ENCODE results near the gene GSTT2B. TPM values are rescaled to one million over a fixed set of nuclear protein-coding genes. Genes with fewer than 3 reads are reported as not detected.
"Not testable (repeated sequence)": the region's sequence is repeated elsewhere in the genome, so short reads cannot be mapped to it uniquely, and the experiment has no call there.

GSTT2B gene
- polyA plus RNA-seq, 3 donors: 0.25 to 0.72 TPM; not detected in 1

DNA sequence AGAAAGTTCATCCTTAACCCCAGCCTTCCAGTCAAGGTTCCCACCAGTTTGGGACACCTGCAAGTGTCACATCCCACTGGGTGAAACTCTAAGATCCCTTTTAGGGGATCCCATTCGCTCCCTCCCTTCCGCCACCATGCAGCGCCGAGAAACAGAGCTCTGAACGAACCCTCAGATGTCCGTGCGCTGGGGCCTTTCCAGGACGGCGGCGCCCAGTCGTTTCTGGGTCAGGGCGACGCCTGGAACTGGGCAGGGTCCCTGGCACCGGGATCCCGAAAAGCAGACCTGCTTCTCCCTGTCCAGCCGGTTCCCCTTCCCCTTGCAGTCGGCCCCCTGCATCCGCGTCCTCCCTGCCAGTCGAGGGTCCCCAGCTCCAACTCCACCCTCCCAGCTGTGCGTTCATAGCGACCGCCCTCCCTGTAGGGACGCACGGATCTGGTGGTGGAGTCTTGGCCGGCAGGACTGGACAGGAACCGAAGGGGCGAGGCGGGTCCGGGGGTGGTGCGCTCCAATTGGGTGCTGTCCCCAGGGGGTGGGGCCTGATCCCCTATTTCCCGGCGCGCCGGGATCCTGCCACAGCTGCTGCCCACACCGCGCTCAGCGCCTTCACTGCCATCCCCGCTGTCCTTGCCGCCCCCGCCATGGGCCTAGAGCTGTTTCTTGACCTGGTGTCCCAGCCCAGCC lies 18.7 kb upstream of the GSTT2B start, which contains the start of gene GSTT2:
TSS of gene GSTT2 (plus strand) at position 578 of the 684 bp plus-strand sequence.
- H3K9ac ChIP-seq (ENCODE audit: insufficient read depth, low read length, poor library complexity, severe bottlenecking); H3K4me3 Mint-ChIP-seq; H3K27ac Mint-ChIP-seq; H3K79me2 ChIP-seq (ENCODE audit: insufficient read depth, low read length); H2AFZ ChIP-seq (ENCODE audit: insufficient read depth, low read depth, low read length, poor library complexity, severe bottlenecking); H3K4me1 ChIP-seq (ENCODE audit: control insufficient read depth in 1 of 2, insufficient read depth in 2 of 2, low read length in 2 of 2); H3K27me3 Mint-ChIP-seq (ENCODE audit: low read depth in 3 of 3); H3K36me3 ChIP-seq (replicated peaks in 1 of 2; ENCODE audit: control insufficient read depth in 1 of 2, insufficient read depth in 2 of 2, low read length in 2 of 2); H3K9me3 ChIP-seq (replicated peaks in 1 of 2; ENCODE audit: control insufficient read depth in 1 of 2, insufficient read depth in 1 of 2, low read length in 2 of 2); H3K27me3 ChIP-seq (ENCODE audit: control insufficient read depth in 2 of 2, insufficient read depth in 2 of 2, low read length in 2 of 2); H3K4me1 Mint-ChIP-seq; H4K20me1 ChIP-seq (ENCODE audit: insufficient read depth, low read length); H3K9me3 Mint-ChIP-seq; H3K36me3 Mint-ChIP-seq; H3K27ac ChIP-seq (ENCODE audit: low read depth in 1 of 2, low read length in 2 of 2); H3K4me3 ChIP-seq (replicated peaks in 1 of 3; ENCODE audit: low read depth in 2 of 3, low read length in 3 of 3); H3K4me2 ChIP-seq (replicated peaks; ENCODE audit: extremely low read depth, low read length, poor library complexity, severe bottlenecking); DNase-seq: not testable (repeated sequence)
- intact Hi-C loops (cut with micrococcal nuclease): loop anchor here in 1 of 2 donors (10.0 kb wide), 1 partner anchor 195 kb away; no protein-coding TSS in a partner anchor
- no CpG with 5 or more reads among the region's 41 CpGs for WGBS (ENCODE audit: insufficient coverage)

DNA sequence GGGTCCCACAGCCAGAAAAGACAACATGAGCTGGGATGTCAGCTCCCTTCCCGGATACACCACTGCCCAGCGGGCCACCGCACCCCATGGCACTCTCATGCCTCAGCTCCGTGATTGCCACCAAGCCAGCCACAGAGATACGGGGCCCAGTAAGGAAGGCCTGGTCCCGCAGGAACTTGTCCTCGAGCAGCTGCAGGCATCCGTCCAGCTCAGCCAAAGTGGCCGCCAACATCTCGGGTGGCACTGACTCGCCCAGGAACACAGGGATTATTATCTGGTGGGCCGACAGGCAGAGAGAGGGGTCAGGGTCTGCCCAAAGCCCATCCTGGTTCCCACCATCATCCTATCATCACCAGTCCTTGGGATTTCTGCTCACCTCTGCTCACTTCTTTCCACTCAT lies 16.3 kb upstream of the GSTT2B start:
- no CpG with 5 or more reads among the region's 12 CpGs for WGBS (ENCODE audit: insufficient coverage)
- H2AFZ ChIP-seq (ENCODE audit: insufficient read depth, low read depth, low read length, poor library complexity, severe bottlenecking); DNase-seq; H3K4me3 ChIP-seq (replicated peaks in 1 of 3; ENCODE audit: low read depth in 2 of 3, low read length in 3 of 3); H3K4me3 Mint-ChIP-seq; H4K20me1 ChIP-seq (ENCODE audit: insufficient read depth, low read length); H3K36me3 Mint-ChIP-seq; H3K79me2 ChIP-seq (ENCODE audit: insufficient read depth, low read length); H3K27ac ChIP-seq (ENCODE audit: low read depth in 1 of 2, low read length in 2 of 2); H3K9ac ChIP-seq (ENCODE audit: insufficient read depth, low read length, poor library complexity, severe bottlenecking); H3K27me3 Mint-ChIP-seq (ENCODE audit: low read depth in 3 of 3); H3K36me3 ChIP-seq (replicated peaks in 1 of 2; ENCODE audit: control insufficient read depth in 1 of 2, insufficient read depth in 2 of 2, low read length in 2 of 2); H3K9me3 ChIP-seq (replicated peaks in 1 of 2; ENCODE audit: control insufficient read depth in 1 of 2, insufficient read depth in 1 of 2, low read length in 2 of 2); H3K4me1 ChIP-seq (ENCODE audit: control insufficient read depth in 1 of 2, insufficient read depth in 2 of 2, low read length in 2 of 2); H3K4me1 Mint-ChIP-seq; intact Hi-C loops (cut with micrococcal nuclease); H3K9me3 Mint-ChIP-seq; H3K4me2 ChIP-seq (replicated peaks; ENCODE audit: extremely low read depth, low read length, poor library complexity, severe bottlenecking); H3K27ac Mint-ChIP-seq; H3K27me3 ChIP-seq (ENCODE audit: control insufficient read depth in 2 of 2, insufficient read depth in 2 of 2, low read length in 2 of 2): not testable (repeated sequence)

DNA sequence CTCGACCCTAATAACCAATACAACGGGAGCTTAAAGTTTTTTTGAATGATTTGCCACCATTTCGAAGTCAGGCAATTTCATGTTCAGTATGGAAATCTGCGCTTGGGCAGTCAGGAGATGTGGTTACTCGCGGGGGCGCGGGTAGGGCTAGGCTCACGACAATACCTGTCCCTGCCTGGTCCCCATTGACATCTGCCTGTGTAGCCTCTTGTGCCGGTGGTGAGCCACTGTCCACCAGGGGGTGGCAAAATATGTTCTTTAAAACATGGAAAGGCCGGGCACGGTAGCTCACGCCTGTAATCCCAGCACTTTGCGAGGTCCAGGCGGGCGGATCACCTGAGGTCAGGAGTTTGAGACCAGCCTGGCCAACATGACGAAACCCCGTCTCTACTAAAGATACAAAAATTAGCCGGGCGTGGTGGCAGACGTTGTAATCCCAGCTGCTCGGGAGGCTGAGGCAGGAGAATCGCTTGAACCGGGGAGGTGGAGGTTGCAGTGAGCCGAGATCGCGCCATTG lies 13.9 kb upstream of the GSTT2B start:
- H3K4me2 ChIP-seq (replicated peaks; ENCODE audit: extremely low read depth, low read length, poor library complexity, severe bottlenecking); H2AFZ ChIP-seq (ENCODE audit: insufficient read depth, low read depth, low read length, poor library complexity, severe bottlenecking); DNase-seq; H3K27ac ChIP-seq (ENCODE audit: low read depth in 1 of 2, low read length in 2 of 2); H3K27ac Mint-ChIP-seq; H3K4me3 Mint-ChIP-seq; H3K4me1 Mint-ChIP-seq; H3K9me3 Mint-ChIP-seq; H3K4me3 ChIP-seq (replicated peaks in 1 of 3; ENCODE audit: low read depth in 2 of 3, low read length in 3 of 3); H3K9me3 ChIP-seq (replicated peaks in 1 of 2; ENCODE audit: control insufficient read depth in 1 of 2, insufficient read depth in 1 of 2, low read length in 2 of 2); H3K9ac ChIP-seq (ENCODE audit: insufficient read depth, low read length, poor library complexity, severe bottlenecking); H3K27me3 Mint-ChIP-seq (ENCODE audit: low read depth in 3 of 3); H3K4me1 ChIP-seq (ENCODE audit: control insufficient read depth in 1 of 2, insufficient read depth in 2 of 2, low read length in 2 of 2); H3K27me3 ChIP-seq (ENCODE audit: control insufficient read depth in 2 of 2, insufficient read depth in 2 of 2, low read length in 2 of 2): not testable (repeated sequence)
- intact Hi-C loops (cut with micrococcal nuclease): loop anchor here in 1 of 2 donors (5.0 kb wide), 2 partner anchors 48 to 63 kb away; no protein-coding TSS in a partner anchor
- H3K36me3 ChIP-seq (replicated peaks in 1 of 2; ENCODE audit: control insufficient read depth in 1 of 2, insufficient read depth in 2 of 2, low read length in 2 of 2): peaks cover 20 to 21% of the 10 kb centered on the region in 2 donors
- peaks cover 14% of the 10 kb centered on the region for H3K79me2 ChIP-seq (ENCODE audit: insufficient read depth, low read length)
- peaks cover 20% of the 10 kb centered on the region for H4K20me1 ChIP-seq (ENCODE audit: insufficient read depth, low read length)
- WGBS (ENCODE audit: insufficient coverage): no CpG with 5 or more reads among the region's 27 CpGs
- peaks cover 20 to 22% of the 10 kb centered on the region in 2 donors for H3K36me3 Mint-ChIP-seq

DNA sequence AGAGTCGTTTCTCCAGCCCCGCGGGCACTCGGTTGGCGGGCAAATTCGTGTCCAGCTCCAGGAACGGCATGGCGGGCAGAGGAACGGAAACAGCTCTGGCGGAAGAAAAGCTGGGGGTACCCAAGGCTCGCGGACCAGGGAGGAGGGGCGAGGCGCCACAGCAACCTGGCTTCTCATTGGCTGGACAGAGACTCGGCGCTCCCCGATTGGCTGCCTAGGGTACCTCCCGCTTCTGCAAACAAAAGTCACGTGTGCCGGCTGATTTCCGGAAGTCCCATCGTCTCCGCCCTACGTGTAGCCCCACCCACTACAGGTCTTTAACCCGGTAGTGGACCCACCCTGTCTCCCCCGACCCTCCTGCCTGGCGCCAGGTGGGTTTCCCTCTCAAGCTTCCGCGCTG lies 13.3 kb upstream of the GSTT2B start, which contains the start of gene DDT:
TSS of gene DDT (minus strand) at position 97 of the 400 bp plus-strand sequence. CDS start at position 70, 27 bp downstream.
- no CpG with 5 or more reads among the region's 29 CpGs for WGBS (ENCODE audit: insufficient coverage)
- not testable (repeated sequence) for H3K4me3 Mint-ChIP-seq; H3K27me3 Mint-ChIP-seq (ENCODE audit: low read depth in 3 of 3); H3K27ac ChIP-seq (ENCODE audit: low read depth in 1 of 2, low read length in 2 of 2); H3K27me3 ChIP-seq (ENCODE audit: control insufficient read depth in 2 of 2, insufficient read depth in 2 of 2, low read length in 2 of 2); H3K4me3 ChIP-seq (replicated peaks in 1 of 3; ENCODE audit: low read depth in 2 of 3, low read length in 3 of 3); H3K4me2 ChIP-seq (replicated peaks; ENCODE audit: extremely low read depth, low read length, poor library complexity, severe bottlenecking); H3K9me3 Mint-ChIP-seq; H3K4me1 Mint-ChIP-seq; H3K4me1 ChIP-seq (ENCODE audit: control insufficient read depth in 1 of 2, insufficient read depth in 2 of 2, low read length in 2 of 2); H3K9ac ChIP-seq (ENCODE audit: insufficient read depth, low read length, poor library complexity, severe bottlenecking); DNase-seq; H2AFZ ChIP-seq (ENCODE audit: insufficient read depth, low read depth, low read length, poor library complexity, severe bottlenecking); H3K27ac Mint-ChIP-seq; H3K9me3 ChIP-seq (replicated peaks in 1 of 2; ENCODE audit: control insufficient read depth in 1 of 2, insufficient read depth in 1 of 2, low read length in 2 of 2)
- Histone ChIP-seq H3K79me2 (ENCODE audit: insufficient read depth, low read length) (peaks cover 15% of the 10 kb centered on the region), H4K20me1 (ENCODE audit: insufficient read depth, low read length) (peaks cover 26% of the 10 kb centered on the region), H3K36me3 (replicated peaks in 1 of 2; ENCODE audit: control insufficient read depth in 1 of 2, insufficient read depth in 2 of 2, low read length in 2 of 2) (peaks cover 25 to 27% of the 10 kb centered on the region in 2 donors)
- H3K36me3 Mint-ChIP-seq: peaks cover 24 to 26% of the 10 kb centered on the region in 2 donors
- intact Hi-C loops (cut with micrococcal nuclease): loop anchor here in 1 of 2 donors (5.0 kb wide), 2 partner anchors 47 to 62 kb away; no protein-coding TSS in a partner anchor

All from CD14-positive monocyte (primary cell).